T-helper 1 cell (primary cell): ENCODE measurements around the gene RAB7B.
"Not testable (repeated sequence)": the region's sequence is repeated elsewhere in the genome, so short reads cannot be mapped to it uniquely, and the experiment has no call there.

Experiments
- DNase-seq, 5 donors: peaks; one replicate each; pipeline ENCODE4 v3.0.0-alpha.2; 2012 to 2020
- total RNA-seq, 4 donors: gene quantifications; one replicate each; lab custom pipeline; 2026; lab: John Stamatoyannopoulos, UW

RAB7B gene, protein sequence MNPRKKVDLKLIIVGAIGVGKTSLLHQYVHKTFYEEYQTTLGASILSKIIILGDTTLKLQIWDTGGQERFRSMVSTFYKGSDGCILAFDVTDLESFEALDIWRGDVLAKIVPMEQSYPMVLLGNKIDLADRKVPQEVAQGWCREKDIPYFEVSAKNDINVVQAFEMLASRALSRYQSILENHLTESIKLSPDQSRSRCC
- 0 to 0.15 (median 0.04) reads per million in 4 donors for total RNA-seq

DNA sequence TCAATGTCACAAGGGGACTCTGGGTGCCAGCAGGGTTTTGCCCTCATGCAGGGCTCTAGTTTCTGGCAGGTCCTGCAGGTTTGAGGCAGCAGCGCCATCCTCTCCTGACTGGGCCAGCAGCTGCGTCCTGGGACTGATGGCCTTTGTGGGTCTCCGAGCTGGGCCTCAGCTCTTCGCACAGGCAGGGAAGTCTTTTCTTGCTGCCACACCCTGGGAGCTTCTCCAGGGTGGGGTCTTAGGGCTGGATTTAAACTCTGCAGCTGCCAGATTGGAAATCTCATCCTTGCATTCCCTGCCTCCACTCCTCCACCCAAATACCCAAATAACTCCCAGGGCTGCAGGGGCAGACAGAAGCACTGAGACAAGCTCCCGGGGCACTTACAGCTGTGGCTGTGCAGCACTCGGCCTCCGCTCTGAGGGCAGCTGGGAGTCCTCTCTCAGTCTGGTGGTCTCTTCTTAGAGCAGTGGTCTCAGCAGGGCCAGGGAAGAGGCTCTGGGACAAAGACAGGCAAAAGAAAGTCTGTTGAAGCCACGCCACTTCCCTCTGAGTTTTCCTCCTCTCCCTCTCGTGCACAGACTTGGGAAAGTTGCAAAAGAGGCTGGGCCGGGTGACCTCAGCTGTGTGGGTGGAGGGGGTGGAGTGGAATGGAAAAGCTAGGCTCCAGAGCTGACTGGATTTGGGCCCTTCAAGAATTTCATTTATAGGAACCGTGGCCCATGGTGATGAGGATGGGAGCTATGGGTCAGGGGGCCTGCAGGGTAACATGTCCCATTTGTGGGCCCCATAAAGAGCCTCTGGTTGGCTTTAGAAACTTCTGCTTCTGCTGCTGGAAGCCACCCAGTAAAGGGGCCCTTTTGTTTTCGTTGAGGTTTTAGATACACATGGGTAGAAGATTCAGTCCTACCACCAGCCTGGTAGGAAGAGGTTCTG, at the start of gene RAB7B:
Gene RAB7B, minus strand, starts transcription at position 525 of the 931 bp plus-strand sequence. CDS start 9,260 bp downstream, outside the sequence.
- no peak for DNase-seq

DNA sequence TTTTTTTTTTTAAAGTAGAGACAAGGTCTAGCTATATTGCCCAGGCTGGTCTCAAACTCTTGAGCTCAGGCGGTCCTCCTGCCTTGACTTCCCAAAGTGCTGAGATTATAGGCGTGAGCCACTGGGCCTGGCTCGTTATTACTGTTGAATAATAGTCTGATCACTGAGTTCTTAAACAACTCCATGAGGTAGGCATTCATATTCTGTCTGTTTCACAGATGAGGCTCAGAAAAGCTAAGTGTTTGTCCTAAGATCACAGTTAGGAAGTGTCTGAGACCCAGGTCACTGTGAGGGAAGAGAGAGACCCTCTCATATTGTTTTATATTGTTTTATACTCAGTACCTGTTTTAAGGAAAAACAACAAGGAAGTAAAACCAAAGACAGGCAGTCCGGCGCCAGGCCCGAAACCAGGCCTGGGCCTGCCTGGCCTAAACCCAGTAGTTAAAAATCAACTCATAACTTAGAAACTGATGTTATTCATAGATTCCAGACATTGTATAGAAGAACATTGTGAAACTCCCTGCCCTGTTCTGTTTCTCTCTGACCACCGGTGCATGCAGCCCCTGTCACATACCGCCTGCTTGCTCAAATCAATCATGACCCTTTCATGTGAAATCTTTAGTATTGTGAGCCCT, 49.2 kb upstream of the RAB7B start:
- not testable (repeated sequence) for DNase-seq

DNA sequence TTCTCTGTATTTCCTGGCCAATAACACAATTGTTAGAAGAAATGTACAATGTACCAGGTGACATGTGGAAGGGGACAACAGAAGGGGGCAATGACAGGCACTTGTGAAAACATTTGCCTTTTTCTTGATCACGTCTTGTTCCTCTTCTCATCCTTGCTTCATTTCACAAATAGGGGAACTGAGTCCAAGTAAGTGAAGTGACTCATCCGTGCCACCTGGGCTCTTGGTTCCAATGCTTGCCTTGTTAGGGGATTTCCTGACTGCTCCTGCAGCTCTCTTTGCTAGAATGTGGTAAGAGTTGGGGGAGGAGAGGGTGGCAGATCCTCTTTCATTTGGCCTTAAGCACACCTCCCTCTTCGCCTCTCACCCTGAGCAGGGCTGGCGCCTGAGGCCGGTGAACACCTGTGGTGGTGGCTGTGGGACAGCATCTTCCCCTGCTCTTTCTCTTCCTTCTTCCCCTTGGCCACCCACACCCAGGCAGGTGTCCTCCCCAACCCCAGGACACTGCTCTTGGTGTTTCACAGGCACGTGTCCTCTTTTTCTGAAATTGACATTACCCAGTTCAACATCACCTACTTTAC, 47.5 kb upstream of the RAB7B start:
- peak in 3 of 5 donors; percentile 13 to 78 (median 17) for DNase-seq

DNA sequence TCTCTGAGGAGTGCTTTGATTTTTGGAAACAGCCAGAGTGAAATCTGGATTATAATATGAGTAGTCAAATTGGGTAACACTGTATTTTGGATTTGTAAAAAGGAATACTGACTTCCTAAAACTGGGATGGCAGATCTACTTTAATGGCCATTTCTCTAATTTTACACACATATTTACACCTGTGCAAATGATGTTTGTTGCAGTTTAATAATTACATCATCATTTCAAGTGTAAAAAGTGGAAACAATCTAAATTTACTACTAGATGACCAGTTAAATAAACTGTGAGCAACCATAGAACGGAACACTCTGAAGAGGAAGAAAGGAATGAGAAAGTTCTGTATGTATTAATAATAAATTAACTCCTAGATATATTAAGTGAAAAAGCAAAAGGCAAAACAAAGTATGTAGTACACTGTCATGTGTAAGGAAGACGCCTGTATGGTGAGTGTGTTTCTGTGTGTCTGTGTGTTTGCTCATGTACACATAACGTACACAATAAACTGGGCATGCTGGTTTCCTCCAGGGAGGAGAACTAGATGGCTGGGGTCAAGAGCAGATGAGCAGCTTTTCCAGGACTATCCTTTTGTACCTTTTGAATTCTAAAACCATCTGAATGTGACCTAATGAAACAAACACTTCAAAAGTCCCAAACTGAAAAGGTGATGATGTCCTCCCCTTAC, 46.9 kb upstream of the RAB7B start:
- no peak for DNase-seq

DNA sequence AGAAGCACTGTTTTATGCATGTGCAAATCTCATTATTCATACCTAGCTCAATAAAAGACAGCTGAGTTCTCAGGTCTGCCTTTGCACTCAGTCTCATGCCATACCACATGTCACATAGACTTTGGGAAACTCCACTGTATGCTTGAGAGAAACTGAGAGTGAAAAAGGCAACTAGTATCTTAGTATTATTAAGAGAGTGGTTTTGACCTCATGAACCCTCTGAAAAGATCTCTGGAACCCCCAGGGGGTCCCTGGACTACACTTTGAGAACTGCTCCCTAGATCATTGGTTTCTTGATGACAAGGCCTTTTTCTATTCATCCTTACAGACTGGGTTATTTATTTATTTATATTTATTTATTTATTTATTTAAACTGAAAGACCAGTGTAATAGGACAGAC, 46.1 kb upstream of the RAB7B start:
- peak in 1 of 5 donors; percentile 7 for DNase-seq

DNA sequence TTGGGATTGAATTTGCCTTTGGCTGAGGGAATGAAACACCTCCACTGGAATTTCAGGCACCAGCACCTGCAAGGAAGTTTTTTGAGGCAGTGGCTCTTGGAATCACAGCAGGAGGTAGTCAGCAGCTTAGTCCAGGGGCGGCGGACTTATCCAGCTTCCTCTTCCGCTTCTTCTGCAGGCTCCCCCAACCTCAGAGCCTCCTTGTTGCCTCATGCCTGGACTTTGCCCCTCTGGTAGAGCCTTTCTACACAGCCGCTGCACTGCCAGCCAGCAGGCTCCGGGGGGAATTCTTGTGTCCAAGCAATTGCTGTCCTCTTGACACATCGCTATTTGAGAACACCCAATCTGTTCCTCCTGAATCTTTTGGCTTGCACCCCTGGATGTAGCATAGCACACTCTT, 45.4 kb upstream of the RAB7B start:
- DNase-seq = no peak

DNA sequence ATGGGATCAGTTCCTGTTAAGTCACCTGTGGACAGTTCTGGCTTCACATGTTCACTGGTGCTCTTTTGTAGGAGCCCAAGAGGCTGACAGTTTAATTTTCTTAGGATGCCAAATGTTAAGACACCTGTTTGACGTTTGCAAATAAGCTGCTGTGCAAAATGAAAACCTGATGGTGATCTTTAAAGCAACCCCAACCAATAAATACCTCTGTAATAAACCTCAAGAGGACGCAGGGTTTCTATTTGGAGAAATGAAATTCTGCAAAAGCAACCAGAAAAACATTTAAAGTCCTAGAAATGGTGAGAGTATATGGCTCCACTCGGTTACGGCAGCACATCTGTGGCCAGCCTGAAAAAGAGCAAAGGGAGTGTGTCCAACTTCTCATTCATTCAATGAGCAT, 44.1 kb upstream of the RAB7B start:
- no peak for DNase-seq

DNA sequence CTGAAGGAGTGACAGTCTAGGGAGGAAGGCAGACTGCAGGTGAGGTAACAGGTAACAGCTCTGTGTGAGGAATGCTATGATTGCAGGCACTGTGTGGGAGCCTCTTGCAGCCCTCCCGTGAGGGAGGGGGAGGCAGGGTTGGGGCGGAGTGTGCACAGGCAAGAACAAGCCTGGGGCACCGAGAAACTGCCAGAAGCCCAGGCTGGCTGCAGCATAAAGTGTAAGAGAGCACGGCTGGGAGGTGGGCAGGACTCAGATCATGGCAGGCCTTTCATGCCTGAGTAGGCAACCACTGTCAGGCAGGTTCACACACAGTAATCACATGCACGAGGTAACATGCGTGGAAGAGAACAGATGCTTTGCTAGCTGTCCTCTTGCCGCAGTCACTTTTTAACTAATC, 38.4 kb upstream of the RAB7B start:
- no peak for DNase-seq

DNA sequence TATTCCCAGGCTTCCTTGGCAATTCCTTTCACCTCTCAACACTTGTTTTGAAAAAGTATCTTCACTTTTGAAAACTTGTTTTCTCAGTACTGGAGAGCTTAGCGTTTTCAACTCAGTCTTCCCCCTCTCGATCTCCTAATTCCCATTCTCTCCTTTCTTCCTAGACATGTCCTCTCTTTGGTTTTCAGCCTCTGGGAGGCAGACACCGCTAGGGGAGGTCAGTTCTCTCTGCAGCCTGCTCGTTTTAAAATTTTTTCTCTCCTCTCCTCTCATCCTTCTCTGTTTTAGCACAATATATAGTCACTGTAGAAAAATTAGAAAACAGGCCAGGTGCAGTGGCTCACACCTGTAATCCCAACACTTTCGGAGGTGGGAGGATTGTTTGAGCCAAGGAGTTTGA, 37.1 kb upstream of the RAB7B start:
- DNase-seq = no peak

DNA sequence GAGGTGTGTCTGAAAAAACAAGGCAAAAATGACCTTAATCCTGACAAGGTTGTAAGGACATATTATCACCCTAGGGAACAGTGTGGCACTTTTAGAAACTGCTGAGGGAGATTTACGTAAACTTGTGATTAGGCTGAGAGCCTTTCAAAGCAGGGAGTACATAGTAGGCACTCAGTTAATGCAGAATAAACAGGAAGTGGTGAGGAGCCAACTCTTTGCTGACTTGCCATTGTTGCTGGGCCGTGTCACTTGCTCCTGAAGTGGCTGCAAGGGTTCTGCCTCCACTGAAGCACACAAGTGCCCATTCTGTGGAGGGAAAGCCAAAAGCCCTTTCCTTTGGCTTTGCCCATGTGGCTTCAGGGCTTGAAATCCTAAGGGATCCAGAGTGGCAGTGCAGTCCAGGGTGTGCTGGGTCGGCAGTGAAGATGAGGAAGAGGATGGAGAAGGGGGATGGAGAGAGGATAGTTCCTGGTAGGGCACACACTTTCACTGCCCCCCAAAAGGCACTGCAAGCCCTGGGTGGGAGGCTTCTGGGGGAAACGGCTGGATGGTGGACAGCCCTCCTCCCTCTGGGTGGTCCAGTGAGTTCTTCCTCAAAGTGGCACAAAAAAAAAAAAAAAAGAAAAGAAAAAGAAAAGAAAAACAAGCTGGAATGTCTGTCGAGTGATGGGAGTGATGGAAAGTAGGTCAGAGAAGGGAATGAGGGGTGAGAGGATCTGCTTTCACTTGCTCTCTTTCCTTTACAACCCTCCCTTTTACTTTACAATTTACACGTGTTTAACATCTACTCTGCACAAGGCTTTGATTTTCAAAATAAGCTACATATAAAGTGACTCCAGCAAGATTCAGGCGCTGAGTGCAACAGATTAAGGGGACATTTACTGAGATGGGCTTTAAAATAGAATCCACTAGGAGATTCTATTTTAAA, 36.1 kb upstream of the RAB7B start:
- peak in 1 of 5 donors; percentile 46 for DNase-seq

DNA sequence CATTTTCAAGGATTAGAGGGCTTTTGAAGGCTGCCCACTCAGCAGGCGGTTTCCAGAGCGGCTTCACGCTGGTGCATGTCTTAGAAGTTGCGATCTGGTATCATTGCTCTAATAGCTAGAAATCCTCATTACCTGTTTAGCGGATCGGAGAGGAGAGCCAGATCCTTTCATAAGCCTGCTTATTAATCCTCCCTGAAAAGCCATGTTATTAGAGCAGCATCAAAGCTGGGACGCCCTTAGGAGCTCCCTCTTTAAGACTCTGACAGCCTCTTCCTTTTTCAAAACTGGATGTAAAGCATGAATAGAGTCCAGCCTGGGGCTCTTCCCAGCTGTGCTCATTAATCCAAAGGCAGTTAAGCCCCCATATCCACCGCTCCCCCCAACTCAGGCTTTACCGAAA, 34.4 kb upstream of the RAB7B start:
- no peak for DNase-seq

DNA sequence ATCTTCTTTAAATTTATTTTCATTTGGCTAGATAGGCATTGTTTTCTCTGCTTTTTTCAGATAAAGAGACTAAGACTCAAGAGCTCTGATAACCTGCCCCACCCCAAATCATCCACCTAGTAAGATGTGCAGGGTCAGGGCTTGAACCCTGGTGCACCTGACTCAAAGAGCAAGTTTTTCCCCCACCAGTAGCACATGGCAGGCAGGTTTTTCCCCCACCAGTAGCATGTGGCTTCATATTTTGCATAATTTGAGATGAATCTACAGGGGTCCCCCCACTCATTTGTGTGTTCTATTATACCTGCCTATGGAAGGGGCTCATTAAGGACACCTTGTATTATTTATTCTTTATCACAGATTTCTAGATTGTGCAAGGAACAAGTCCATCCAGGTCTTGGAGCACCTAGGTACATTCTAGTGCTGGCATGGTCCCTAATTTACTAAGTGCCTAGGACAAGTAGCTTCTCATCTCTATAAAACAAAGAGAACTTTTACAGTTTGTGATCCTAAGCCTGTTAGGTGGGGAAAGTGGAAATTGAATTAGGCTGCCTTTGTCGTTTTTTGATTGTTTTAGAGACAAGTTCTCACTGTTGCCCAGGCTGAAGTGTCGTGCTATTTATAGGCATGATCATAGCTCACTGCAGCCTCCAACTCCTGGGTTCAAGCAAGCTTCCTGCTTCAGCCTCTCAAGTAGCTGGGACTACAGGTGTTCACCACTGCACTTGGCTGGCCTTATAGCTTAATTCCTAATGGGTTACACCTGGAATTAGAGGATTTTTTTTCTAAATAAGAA, 33.7 kb upstream of the RAB7B start:
- no peak for DNase-seq

DNA sequence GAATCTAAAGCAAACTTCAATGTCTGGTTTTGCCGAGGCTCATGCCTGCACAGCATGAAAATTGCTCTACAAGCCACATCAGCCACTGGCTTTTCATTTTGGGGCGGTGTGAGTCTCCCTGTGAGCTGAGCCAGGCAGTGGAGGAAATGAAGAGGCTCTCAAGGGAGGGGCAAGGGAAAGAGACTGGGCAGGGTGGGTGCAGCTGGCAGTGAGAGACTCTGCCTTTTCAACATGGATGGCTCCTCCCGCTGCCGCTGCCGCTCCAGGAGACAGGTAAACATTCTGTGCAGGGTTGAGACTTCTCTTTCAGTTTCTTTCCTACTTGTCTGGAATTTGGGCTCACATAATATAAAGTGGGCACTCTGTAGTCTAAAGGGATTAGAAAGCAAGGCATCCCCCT, 31.8 kb upstream of the RAB7B start:
- DNase-seq = no peak

DNA sequence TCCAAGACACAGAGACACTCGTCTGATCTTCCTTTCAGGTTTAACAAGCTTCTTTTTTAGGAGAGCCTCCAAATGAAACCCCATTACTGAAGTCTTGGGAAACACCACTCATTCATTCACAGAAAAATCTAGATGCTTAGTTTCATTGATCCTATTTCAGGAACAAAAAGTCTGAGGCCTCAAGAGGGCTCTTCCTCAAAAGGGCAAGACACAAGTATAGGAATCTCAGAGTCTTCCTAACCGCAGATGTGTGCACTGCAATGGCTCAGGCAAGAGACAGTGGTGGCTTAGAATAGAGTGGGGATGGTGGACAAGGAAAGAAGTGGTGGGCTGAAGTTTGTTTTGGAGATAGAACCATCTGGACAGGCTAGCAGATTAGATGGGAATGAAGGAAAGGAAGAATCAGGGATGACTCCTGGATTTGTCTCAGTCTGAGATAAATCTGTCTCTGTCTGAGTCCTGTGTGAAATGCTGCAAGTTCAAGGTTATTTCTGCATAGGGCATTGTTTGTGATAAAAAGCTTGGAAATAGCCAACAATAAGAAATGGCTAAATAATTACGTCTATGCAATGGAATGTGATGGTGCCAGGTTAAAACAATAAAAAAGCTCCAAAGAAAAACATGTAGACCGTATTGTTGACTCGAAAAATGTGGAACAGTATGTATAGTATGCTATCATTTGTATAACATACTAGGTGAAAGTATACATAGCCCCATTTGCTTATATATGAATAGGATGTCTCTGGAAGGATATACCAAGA, 29.4 kb upstream of the RAB7B start:
- DNase-seq = no peak

DNA sequence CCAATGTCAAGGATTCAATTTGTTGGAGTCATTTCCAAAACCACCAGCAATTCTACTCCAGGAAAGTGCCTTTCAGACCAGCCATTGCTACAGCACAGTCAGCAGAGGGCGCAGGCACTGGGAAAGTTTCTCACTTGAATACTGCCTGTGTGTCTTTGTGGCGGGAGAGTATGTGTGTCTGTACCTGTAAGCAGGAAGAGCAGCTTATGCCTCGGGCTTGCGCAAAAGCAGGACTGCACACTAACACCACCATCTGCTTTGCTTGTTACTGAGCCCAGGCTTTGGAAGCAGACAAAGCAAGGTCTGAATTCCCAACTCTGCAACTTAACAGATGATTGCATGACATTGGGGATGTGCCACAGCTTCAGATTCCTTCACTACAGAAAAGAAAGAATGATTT, 27.5 kb upstream of the RAB7B start:
- DNase-seq = peak; percentile 18 to 77 (median 52)

DNA sequence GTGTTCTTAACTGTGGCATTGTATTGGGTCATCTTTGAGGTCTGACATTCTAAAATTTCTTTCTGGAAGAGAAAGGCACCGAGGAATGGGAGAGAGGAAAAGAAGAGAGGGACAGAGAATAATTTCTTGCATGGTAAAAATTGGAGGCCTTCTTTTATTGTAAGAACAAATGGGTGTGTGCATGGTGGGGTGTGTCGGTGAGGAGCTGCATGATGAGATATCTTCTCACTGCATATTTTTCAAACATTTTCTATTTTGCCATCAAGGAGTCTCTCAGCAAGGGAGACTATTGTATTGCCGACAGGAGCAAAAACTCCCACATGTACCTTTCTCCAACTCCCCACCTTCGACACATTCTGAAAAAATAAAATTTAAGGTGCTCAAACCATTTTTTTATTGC, 27.0 kb upstream of the RAB7B start:
- DNase-seq = no peak

DNA sequence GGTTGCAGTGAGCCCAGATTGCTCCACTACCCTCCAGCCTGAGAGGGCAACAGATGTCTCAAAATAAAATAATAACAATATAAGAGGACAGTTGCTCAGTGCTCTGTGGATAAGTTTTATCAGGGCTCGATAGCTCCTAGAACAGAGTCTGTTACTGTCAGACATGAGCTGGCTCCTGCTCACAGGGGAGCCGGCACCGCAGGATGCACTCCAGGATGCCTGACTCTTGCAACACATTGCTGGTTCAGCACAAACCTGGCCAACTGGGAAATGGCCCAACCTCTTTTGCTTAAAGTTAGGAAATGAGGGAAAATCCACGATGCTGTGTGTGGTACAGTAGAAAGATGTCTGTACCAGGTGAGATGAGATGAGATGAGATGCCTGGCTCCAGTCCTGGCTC, 26.3 kb upstream of the RAB7B start:
- DNase-seq = no peak

DNA sequence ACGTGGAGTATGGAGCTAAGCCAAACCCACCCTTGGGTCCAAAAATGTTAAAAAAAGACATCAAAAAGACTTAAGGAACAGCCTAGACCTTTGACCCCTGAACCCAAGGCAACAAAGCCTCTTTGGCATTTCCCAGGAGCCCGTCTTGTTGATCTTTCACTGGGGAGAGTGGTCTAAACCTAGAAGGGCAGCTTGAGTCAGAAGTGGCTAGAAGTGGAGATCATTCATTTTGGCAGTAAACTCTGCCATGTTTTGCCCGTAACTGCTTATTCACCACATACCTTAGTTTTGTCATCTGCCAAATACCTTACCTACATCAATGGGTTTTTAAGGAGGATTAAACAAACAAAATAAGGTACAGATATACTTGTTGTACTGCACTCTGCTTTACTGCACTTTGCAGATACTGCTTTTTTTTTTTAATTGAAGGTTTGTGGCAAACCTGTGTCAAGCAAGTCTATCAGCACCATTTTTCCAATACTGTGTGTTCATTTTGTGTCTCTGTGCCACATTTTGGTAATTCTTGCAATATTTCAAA, 22.2 kb upstream of the RAB7B start:
- no peak for DNase-seq

DNA sequence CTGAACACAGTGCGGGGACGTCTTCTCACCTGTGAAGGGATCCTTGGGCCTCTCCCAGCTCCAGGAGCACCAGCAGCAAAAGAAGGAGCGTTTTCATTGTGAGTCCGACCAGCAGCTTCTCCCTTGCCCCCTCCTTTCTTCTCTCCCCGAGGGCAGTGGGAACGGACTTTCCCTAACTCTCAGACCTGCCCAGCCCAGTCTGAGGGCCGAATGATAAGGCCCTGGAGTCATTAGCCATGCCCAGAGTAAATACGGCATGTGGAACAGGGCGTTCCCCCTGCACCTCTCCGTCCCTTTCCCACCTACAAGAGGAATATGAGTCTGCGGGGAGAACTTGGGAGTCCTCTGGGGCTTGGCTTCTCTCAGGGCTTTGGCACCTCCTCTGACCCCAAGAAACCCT, 20.5 kb upstream of the RAB7B start, which contains the start of gene CTSE:
Gene CTSE, minus strand, starts transcription at position 201 of the 400 bp plus-strand sequence. Its CDS starts 104 bp downstream, at position 97.
- no peak for DNase-seq
